Colonic mucosa (tissue), 4 donors: ENCODE results near the gene C20orf96. TPM values are rescaled to one million over a fixed set of nuclear protein-coding genes. Genes with fewer than 3 reads are reported as not detected.

Experiments
- DNase-seq: peaks from one replicate; pipeline ENCODE4 v3.0.0-alpha.2; 2020
- H3K27ac ChIP-seq: fragments of 200-600 bp; one replicate; pipeline ENCODE4 v1.8.0; 2021
- H3K27me3 ChIP-seq: fragments of 200-600 bp; one replicate; pipeline ENCODE4 v1.8.0; 2021
- H3K36me3 ChIP-seq: fragments of 200-600 bp; one replicate; pipeline ENCODE4 v1.8.0; 2021
- H3K4me1 ChIP-seq: fragments of 200-600 bp; one replicate; pipeline ENCODE4 v1.8.0; 2021; ENCODE audit warnings: mild to moderate bottlenecking
- H3K4me3 ChIP-seq: fragments of 200-600 bp; one replicate; pipeline ENCODE4 v1.8.0; 2021
- H3K9ac ChIP-seq, 2 donors: one replicate each; pipeline ENCODE4 v1.7.0; 2013; ENCODE audit warnings: control low read depth in 2 of 2, low read depth in 2 of 2, low read length in 2 of 2
- H3K9me3 ChIP-seq: fragments of 200-600 bp; one replicate; pipeline ENCODE4 v1.8.0; 2021
- CTCF ChIP-seq: fragments of 200-600 bp; IDR thresholded peaks from one replicate; pipeline ENCODE4 v1.8.0; 2022; ENCODE audit warnings: antibody characterized with exemption, mild to moderate bottlenecking
- intact Hi-C: fragments of 100-400 bp; cut with DNase I; formaldehyde crosslinking; loops from one replicate; pipeline ENCODE4 v1.14.1; 2022
- total RNA-seq, 2 donors: library from RNA; stranded (reverse); fragmentation: NEBNext Ultra II Directional in 1 of 2; extraction: Animal tissue kit (Norgen Biotek cat#: 25700) in 1 of 2; gene quantifications; one replicate each; pipeline ENCODE4 v1.2.1, GENCODE V29; 2021
- donor health status: healthy.
- donor health status: DM: no; HTN: no; CAD: no.
- donor health status: DM: no; HTN: no; CAD: no.

Gene C20orf96
- total RNA-seq, 2 donors from 2014 or later = 7.9 to 8.2 TPM

- Histone ChIP-seq H3K4me1 (no peaks in the 10 kb centered on the region), H3K4me3 (no peak overlapping the region), H3K27me3 (no peaks in the 10 kb centered on the region), H3K36me3 (no peaks in the 10 kb centered on the region), H3K9me3 (no peaks in the 10 kb centered on the region), H3K27ac (no peak overlapping the region), H3K9ac (no peak overlapping the region)
- TF ChIP-seq CTCF = no peak
- intact Hi-C loops = loop anchor here (10.0 kb wide), 1 partner anchor 54 kb away; no protein-coding TSS in a partner anchor
- no peak for DNase-seq
These were observed 38.6 kb upstream of the C20orf96 start for GRCh38 chr20:328975-329695.

- intact Hi-C loops = loop anchor here (10.0 kb wide), 1 partner anchor 54 kb away; no protein-coding TSS in a partner anchor
- H3K4me1 ChIP-seq = no peaks in the 10 kb centered on the region
- no peaks in the 10 kb centered on the region for H3K9me3 ChIP-seq
- H3K36me3 ChIP-seq = no peaks in the 10 kb centered on the region
- H3K4me3 ChIP-seq = peak overlapping the region; percentile 59
- H3K27me3 ChIP-seq = no peaks in the 10 kb centered on the region
- no peak for DNase-seq
- no peak for TF ChIP-seq CTCF
- peak overlapping the region in 1 of 2 donors; percentile 59 for H3K9ac ChIP-seq
- peak overlapping the region; percentile 31 for H3K27ac ChIP-seq
These were observed 37.8 kb upstream of the C20orf96 start for GRCh38 chr20:328027-328974.

DNA sequence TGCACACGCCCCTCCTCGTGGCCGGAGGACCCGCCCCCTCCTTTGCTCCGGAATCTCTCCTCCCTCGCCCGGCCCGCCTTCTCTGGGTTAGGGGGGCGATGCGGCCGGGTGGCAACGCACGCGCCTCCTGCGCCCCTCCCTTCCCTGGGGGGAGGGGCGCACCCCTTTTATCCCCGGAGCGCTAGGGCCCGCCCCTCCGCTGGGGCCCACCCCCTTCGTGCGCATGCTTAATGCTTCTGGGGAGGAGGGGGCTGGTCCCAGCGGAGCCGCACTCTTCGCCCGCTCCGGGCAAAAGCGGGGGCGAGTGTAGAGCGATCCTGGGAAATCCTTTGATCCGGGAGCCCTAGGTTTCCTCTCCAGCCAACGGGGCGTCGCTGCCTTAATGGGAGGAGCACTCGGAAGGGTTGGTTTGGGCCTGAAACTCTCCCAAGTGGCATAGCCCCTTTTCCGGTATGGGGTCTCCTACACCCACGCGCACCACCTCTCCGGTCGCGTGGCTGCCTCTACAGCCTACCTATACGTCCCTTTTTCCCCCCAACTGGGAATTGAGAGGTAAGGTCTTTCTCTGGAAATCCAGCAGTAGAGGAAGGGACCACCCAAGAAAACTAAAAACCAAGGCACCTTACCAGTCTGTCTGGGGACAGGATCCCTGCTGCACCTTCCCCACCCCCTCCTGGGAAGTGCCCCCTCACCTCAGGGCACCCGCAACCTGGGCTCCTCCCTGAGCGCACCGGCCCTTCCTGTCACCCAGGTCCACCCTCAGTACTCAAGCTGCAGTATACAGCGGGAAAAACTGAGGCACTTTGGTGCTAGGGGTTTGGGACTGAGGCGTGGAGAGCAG, 36.9 kb upstream of the C20orf96 start:
- no peaks in the 10 kb centered on the region for H3K9me3 ChIP-seq
- H3K4me3 ChIP-seq = peak overlapping the region; percentile 59
- no peaks in the 10 kb centered on the region for H3K27me3 ChIP-seq
- peak overlapping the region; percentile 59 to 67 for H3K9ac ChIP-seq
- H3K4me1 ChIP-seq = no peaks in the 10 kb centered on the region
- H3K27ac ChIP-seq = peak overlapping the region; percentile 31
- TF ChIP-seq CTCF = no peak
- peak; percentile 79 for DNase-seq
- intact Hi-C loops = loop anchor here (10.0 kb wide), 1 partner anchor 53 kb away; no protein-coding TSS in a partner anchor
- no peaks in the 10 kb centered on the region for H3K36me3 ChIP-seq

- no peaks in the 10 kb centered on the region for H3K36me3 ChIP-seq
- no peaks in the 10 kb centered on the region for H3K27me3 ChIP-seq
- peak overlapping the region; percentile 59 for H3K4me3 ChIP-seq
- no peaks in the 10 kb centered on the region for H3K4me1 ChIP-seq
- no peak for DNase-seq
- no peak for TF ChIP-seq CTCF
- no peaks in the 10 kb centered on the region for H3K9me3 ChIP-seq
- peak overlapping the region; percentile 81 for H3K27ac ChIP-seq
- H3K9ac ChIP-seq = peak overlapping the region; percentile 66 to 74
- intact Hi-C loops = loop anchor here (10.0 kb wide), 1 partner anchor 52 kb away; no protein-coding TSS in a partner anchor
These were observed 36.2 kb upstream of the C20orf96 start for GRCh38 chr20:326645-327185.
